Left ventricle myocardium inferior (tissue), 1 donor: Measurements from ENCODE around the gene LIPC. TPM values are rescaled to one million over a fixed set of nuclear protein-coding genes. Genes with fewer than 3 reads are reported as not detected.
A peak's percentile ranks its signal among the peaks of the same experiment; 100 is the strongest.

ENCODE experiments used
- DNase-seq: peaks from one replicate; pipeline ENCODE4 v3.0.0-alpha.2; 2020
- H3K27ac ChIP-seq: fragments of 200-600 bp; replicated peaks from 2 replicates; pipeline ENCODE4 v1.8.0; 2021
- H3K27me3 ChIP-seq: fragments of 200-600 bp; 2 replicates; pipeline ENCODE4 v1.8.0; 2021; ENCODE audit warnings: low read depth
- H3K36me3 ChIP-seq: fragments of 200-600 bp; 2 replicates; pipeline ENCODE4 v1.8.0; 2021
- H3K4me1 ChIP-seq: fragments of 200-600 bp; 2 replicates; pipeline ENCODE4 v1.8.0; 2021
- H3K4me3 ChIP-seq: fragments of 200-600 bp; 2 replicates; pipeline ENCODE4 v1.8.0; 2021; ENCODE audit warnings: mild to moderate bottlenecking, moderate library complexity
- H3K9me3 ChIP-seq: fragments of 200-600 bp; replicated peaks from 2 replicates; pipeline ENCODE4 v1.8.0; 2021
- CTCF ChIP-seq: fragments of 200-600 bp; IDR thresholded peaks from 2 replicates; pipeline ENCODE4 v1.8.0; 2021; ENCODE audit warnings: antibody characterized with exemption, mild to moderate bottlenecking, borderline replicate concordance
- intact Hi-C: fragments of 100-400 bp; cut with micrococcal nuclease; formaldehyde crosslinking; loops from one replicate; pipeline ENCODE4 v1.11.0; 2022
- total RNA-seq: library from RNA; stranded (reverse); fragmentation: NEBNext Ultra II Directional; extraction: Animal tissue kit (Norgen Biotek cat#: 25700); gene quantifications from one replicate; pipeline ENCODE4 v1.2.1, GENCODE V29; 2021
- donor health status: DM: no; HTN: yes; CAD: no; lungs with severe emphysema.

Gene LIPC
- total RNA-seq, 1 donor from 2014 or later = 1.5 TPM

GRCh38 chr15:58551764-58552504, 120.1 kb downstream of the LIPC start:
- Histone ChIP-seq H3K9me3 (no peaks in the 10 kb centered on the region), H3K36me3 (no peaks in the 10 kb centered on the region), H3K27me3 (no peaks in the 10 kb centered on the region), H3K27ac (peak overlapping the region; percentile 27), H3K4me1 (peaks cover 45% of the 10 kb centered on the region), H3K4me3 (peak overlapping the region; percentile 43)
- no peak for DNase-seq
- intact Hi-C loops = no loop called here
- TF ChIP-seq CTCF = no peak

- no peak for DNase-seq
- Histone ChIP-seq H3K4me3 (peak overlapping the region; percentile 43), H3K36me3 (no peaks in the 10 kb centered on the region), H3K9me3 (no peaks in the 10 kb centered on the region), H3K4me1 (peaks cover 37% of the 10 kb centered on the region), H3K27me3 (no peaks in the 10 kb centered on the region), H3K27ac (peak overlapping the region; percentile 27)
- no peak for TF ChIP-seq CTCF
- intact Hi-C loops = no loop called here
These were observed 120.9 kb downstream of the LIPC start for GRCh38 chr15:58552505-58553364.

- no peaks in the 10 kb centered on the region for H3K9me3 ChIP-seq
- H3K4me1 ChIP-seq = peaks cover 29% of the 10 kb centered on the region
- H3K27me3 ChIP-seq = no peaks in the 10 kb centered on the region
- H3K4me3 ChIP-seq = no peak overlapping the region
- DNase-seq = no peak
- no peak overlapping the region for H3K27ac ChIP-seq
- intact Hi-C loops = no loop called here
- no peak for TF ChIP-seq CTCF
- no peaks in the 10 kb centered on the region for H3K36me3 ChIP-seq
These were observed 121.7 kb downstream of the LIPC start for GRCh38 chr15:58553365-58553918.

GRCh38 chr15:58554758-58555157, 123.0 kb downstream of the LIPC start:
- H3K27me3 ChIP-seq = no peaks in the 10 kb centered on the region
- no peak for TF ChIP-seq CTCF
- no peak for DNase-seq

GRCh38 chr15:58555162-58556027, 123.6 kb downstream of the LIPC start:
- no peak for DNase-seq
- intact Hi-C loops = no loop called here

More at GRCh38 chr15:58554758-58555157, 123.0 kb downstream of the LIPC start:
- Histone ChIP-seq H3K4me3 (no peak overlapping the region), H3K36me3 (no peaks in the 10 kb centered on the region), H3K9me3 (no peaks in the 10 kb centered on the region), H3K27ac (no peak overlapping the region), H3K4me1 (peaks cover 16% of the 10 kb centered on the region)
- intact Hi-C loops = no loop called here

More at GRCh38 chr15:58555162-58556027, 123.6 kb downstream of the LIPC start:
- H3K4me1 ChIP-seq = peaks cover 10% of the 10 kb centered on the region
- no peak overlapping the region for H3K27ac ChIP-seq
- H3K27me3 ChIP-seq = no peaks in the 10 kb centered on the region
- no peak for TF ChIP-seq CTCF
- no peaks in the 10 kb centered on the region for H3K9me3 ChIP-seq
- no peak overlapping the region for H3K4me3 ChIP-seq
- no peaks in the 10 kb centered on the region for H3K36me3 ChIP-seq
